Psoas muscle (tissue), 8 donors: ENCODE results near the gene ROBO1. TPM values are rescaled to one million over a fixed set of nuclear protein-coding genes. Genes with fewer than 3 reads are reported as not detected.

Source experiments
- ATAC-seq, 4 donors: fragments of 200-7000 bp; cut with Tn5 transposase; one replicate each; pipeline ENCODE4 v1.9.1; 2020; ENCODE audit warnings: moderate library complexity in 3 of 4, mild to moderate bottlenecking in 2 of 4
- DNase-seq, 2 donors: peaks; one replicate each; pipeline ENCODE4 v3.0.0-alpha.2; 2020
- H3K27ac ChIP-seq: fragments of 200-600 bp; one replicate; pipeline ENCODE4 v1.8.0; 2022
- H3K27me3 ChIP-seq, 3 donors: fragments of 200-600 bp in 1 of 3; one replicate each; pipeline versions ENCODE4 v1.6.1 to v1.8.0; 2013 to 2022; ENCODE audit warnings: low read length in 2 of 3, mild to moderate bottlenecking in 2 of 3, moderate library complexity in 1 of 3; ENCODE audit not compliant: insufficient read depth in 3 of 3
- H3K36me3 ChIP-seq, 2 donors: fragments of 200-600 bp in 1 of 2; one replicate each; pipeline versions ENCODE4 v1.6.1 to v1.8.0; 2013 to 2022; ENCODE audit warnings: low read depth in 1 of 2, mild to moderate bottlenecking in 1 of 2, moderate library complexity in 1 of 2; ENCODE audit not compliant: insufficient read depth in 1 of 2
- H3K4me1 ChIP-seq: fragments of 200-600 bp; one replicate; pipeline ENCODE4 v1.8.0; 2022
- H3K4me3 ChIP-seq: fragments of 200-600 bp; one replicate; pipeline ENCODE4 v1.8.0; 2022; ENCODE audit warnings: mild to moderate bottlenecking
- H3K9me3 ChIP-seq: fragments of 200-600 bp; one replicate; pipeline ENCODE4 v1.8.0; 2022
- WGBS, 3 donors: extraction: QIAGEN DNeasy Blood & Tissue Kit; methylation state at CpG; one replicate each; pipeline versions ENCODE4 v1.1.6 to v1.1.7; 2013; 5-methylcytosine and 5-hydroxymethylcytosine counted together
- intact Hi-C, 2 donors: fragments of 100-400 bp; cut with DNase I; formaldehyde crosslinking; loops; one replicate each; pipeline versions ENCODE4 v1.11.0 to v1.14.2; 2022
- polyA plus RNA-seq, 3 donors: library from polyadenylated mRNA; stranded (reverse); fragments of 200-250 nt; gene quantifications; one replicate each; pipeline ENCODE4 v1.2.3, GENCODE V29; 2013
- total RNA-seq, 4 donors: library from RNA; stranded (reverse); fragmentation: NEBNext Ultra II Directional in 2 of 4; extraction: Animal tissue kit (Norgen Biotek cat#: 25700) in 2 of 4; gene quantifications; one replicate each; pipeline versions ENCODE4 v1.2.1 to v1.2.4, GENCODE V29; 2021 to 2023
- TF ChIP-seq, protein P1 (sequence below): fragments of 200-600 bp; IDR thresholded peaks from one replicate; pipeline ENCODE4 v1.8.0; 2022; ENCODE audit warnings: antibody characterized with exemption
- donor health status: healthy with polysubstance abuse.
- donor health status: DM: no; HTN: no; CAD: no; lungs with moderate emphysema.
- donor health status: Bipolar disorder and iron deficiency.
- donor health status: healthy.
- donor health status: DM: yes; HTN: yes; CAD: no.
- donor health status: DM: no; HTN: no; CAD: no.
- donor health status: DM: no; HTN: no; CAD: no.
- donor health status: DM: yes; HTN: yes; CAD: no.

ROBO1 gene
- total and polyA plus RNA-seq, 7 donors, result 0.52 to 14.0 (median 4.9) TPM

DNA sequence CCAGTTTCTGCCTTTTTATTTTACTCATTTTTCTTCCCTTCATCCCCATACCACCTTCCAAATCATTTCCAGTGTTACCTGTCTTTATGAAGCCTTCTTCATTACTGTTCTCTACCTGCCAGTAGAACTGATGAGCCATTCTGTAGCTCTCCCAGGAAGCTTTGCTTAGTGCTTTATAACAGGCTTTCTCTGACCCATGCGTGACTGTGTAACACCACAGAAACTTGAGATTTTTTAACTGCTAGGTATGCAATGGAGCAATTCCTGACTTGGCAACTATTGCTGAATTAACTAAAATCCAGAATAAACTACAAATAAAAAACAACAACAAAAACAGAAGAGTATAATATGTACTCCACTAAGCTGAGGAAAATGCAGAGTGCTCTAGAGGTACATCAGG, 289.2 kb downstream of the ROBO1 start:
- H3K27me3 ChIP-seq, result no peaks in the 10 kb centered on the region
- TF ChIP-seq, protein P1, sequence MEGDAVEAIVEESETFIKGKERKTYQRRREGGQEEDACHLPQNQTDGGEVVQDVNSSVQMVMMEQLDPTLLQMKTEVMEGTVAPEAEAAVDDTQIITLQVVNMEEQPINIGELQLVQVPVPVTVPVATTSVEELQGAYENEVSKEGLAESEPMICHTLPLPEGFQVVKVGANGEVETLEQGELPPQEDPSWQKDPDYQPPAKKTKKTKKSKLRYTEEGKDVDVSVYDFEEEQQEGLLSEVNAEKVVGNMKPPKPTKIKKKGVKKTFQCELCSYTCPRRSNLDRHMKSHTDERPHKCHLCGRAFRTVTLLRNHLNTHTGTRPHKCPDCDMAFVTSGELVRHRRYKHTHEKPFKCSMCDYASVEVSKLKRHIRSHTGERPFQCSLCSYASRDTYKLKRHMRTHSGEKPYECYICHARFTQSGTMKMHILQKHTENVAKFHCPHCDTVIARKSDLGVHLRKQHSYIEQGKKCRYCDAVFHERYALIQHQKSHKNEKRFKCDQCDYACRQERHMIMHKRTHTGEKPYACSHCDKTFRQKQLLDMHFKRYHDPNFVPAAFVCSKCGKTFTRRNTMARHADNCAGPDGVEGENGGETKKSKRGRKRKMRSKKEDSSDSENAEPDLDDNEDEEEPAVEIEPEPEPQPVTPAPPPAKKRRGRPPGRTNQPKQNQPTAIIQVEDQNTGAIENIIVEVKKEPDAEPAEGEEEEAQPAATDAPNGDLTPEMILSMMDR, result no peak
- no peaks in the 10 kb centered on the region for H3K36me3 ChIP-seq
- WGBS, 3 donors, result 46 to 65% (median 49%) methylated on average over 1 of the region's 1 CpG
- DNase-seq, result no peak
- intact Hi-C loops, result no loop called here
- no peak overlapping the region for H3K4me3 ChIP-seq
- no peaks in the 10 kb centered on the region for H3K4me1 ChIP-seq
- H3K27ac ChIP-seq, result no peak overlapping the region
- H3K9me3 ChIP-seq, result no peaks in the 10 kb centered on the region
- ATAC-seq, result no peak

DNA sequence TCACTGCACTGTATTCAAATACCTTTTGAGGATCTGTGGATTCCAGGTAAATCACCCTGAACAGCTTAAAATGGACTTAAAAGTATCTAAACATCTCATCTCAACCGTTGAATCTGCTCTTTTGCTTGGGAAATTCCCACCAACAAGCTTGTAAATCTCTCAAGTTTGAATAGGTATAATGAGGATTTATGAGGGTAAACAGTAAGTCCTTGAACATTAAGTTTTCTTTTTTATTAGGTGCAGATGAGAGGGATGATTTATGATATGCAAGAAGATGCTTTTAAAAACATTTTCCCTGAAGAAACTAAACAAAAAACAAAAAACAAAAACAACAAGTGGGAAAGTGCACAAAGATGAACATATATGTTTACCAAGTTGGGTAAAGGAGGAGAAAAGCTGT, 290.6 kb downstream of the ROBO1 start:
- Histone ChIP-seq H3K9me3 (no peaks in the 10 kb centered on the region), H3K4me1 (no peaks in the 10 kb centered on the region), H3K4me3 (no peak overlapping the region), H3K36me3 (no peaks in the 10 kb centered on the region), H3K27me3 (no peaks in the 10 kb centered on the region), H3K27ac (no peak overlapping the region)
- TF ChIP-seq, protein P1, result no peak
- DNase-seq (no peak), ATAC-seq (no peak)
- WGBS, 3 donors, result 14 to 21% (median 19%) methylated on average over 1 of the region's 1 CpG
- intact Hi-C loops, result no loop called here

DNA sequence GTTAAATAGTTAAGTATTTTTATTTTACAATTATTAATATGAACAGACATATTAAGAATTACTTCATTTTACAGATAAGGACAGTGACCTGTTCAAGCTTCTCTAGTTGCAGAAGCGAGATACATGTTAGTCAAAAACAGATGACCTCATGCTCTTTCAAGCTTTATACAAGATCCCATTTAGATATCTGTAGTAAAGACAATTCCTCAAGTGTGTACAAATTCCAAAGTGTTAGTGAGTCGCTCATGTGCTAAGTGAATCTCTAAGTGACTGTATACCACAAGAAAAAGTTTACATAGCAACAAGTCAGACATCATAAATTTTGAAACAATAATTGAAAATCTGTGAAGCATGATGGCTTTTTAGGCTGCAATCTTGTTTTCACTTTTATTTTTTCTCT, 293.8 kb downstream of the ROBO1 start:
- intact Hi-C loops, result loop anchor here in 1 of 2 donors (2.0 kb wide), 1 partner anchor 17 kb away; no protein-coding TSS in a partner anchor
- H3K4me1 ChIP-seq, result no peaks in the 10 kb centered on the region
- H3K27me3 ChIP-seq, result no peaks in the 10 kb centered on the region
- no peaks in the 10 kb centered on the region for H3K9me3 ChIP-seq
- DNase-seq (no peak), ATAC-seq (no peak)
- 74 to 90% (median 79%) methylated on average over 2 of the region's 2 CpGs for WGBS, 3 donors
- TF ChIP-seq, protein P1, result no peak
- no peaks in the 10 kb centered on the region for H3K36me3 ChIP-seq
- no peak overlapping the region for H3K4me3 ChIP-seq
- no peak overlapping the region for H3K27ac ChIP-seq

DNA sequence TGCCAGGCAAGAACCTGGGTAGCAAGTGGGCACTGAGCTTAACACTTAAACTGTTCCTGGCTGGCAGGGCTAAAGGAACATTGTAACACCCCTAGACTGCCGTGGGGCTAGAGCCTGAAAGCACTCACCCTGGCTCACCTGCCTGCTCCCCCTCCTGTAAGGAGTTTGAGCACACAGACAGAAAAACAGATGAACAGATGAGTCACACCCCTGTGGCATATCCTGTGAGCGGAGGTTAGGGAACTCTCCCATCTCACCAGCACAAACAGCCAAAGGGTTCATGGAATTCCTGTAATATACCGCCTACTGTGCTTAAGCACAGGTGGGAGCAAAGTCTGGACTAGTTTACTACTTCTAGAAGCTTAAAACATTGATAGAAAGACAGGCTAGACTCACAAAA, 300.1 kb downstream of the ROBO1 start:
- no peaks in the 10 kb centered on the region for H3K27me3 ChIP-seq
- H3K9me3 ChIP-seq, result no peaks in the 10 kb centered on the region
- TF ChIP-seq, protein P1, result no peak
- intact Hi-C loops, result no loop called here
- 73 to 88% (median 79%) methylated on average over 3 of the region's 3 CpGs for WGBS, 3 donors
- no peak for ATAC-seq
- H3K4me3 ChIP-seq, result no peak overlapping the region
- H3K4me1 ChIP-seq, result no peaks in the 10 kb centered on the region
- DNase-seq, result no peak
- no peaks in the 10 kb centered on the region for H3K36me3 ChIP-seq
- no peak overlapping the region for H3K27ac ChIP-seq

DNA sequence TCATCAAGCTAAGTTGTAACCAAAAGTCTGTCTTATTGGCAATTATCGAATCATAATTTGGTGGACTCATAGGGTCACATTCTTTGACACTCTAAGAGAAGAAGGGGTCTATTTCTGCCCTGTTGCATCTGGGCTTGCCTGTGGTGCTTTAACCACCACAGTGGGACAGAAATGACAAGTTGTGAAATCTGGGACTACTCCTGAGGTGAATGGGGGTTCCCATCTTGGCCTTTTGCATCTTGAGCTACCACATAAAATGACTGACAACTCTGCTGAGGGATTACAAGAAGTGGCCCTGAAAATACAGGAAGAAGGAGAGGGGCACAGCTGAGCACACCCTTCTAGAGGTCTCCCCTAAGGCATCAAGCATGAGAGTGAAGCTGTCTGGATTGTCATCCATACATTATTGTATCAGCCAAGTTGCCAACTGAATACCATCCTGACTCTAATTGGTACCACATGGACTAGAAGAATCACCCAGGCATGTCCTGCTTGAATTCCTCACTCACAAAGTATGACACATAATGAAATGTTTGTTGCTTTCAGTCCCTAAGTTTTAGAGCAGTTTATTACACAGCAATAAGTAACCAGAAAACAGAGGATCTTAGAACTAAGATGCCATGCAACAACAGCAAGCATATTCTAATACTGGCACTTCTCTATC, 306.5 kb downstream of the ROBO1 start:
- intact Hi-C loops, result no loop called here
- ATAC-seq (no peak), DNase-seq (no peak)
- H3K27ac ChIP-seq, result no peak overlapping the region
- WGBS, 3 donors, result 95 to 97% (median 95%) methylated on average over 1 of the region's 1 CpG
- H3K4me3 ChIP-seq, result no peak overlapping the region
- TF ChIP-seq, protein P1, result no peak
- H3K9me3 ChIP-seq, result no peaks in the 10 kb centered on the region
- H3K4me1 ChIP-seq, result no peaks in the 10 kb centered on the region
- H3K27me3 ChIP-seq, result no peaks in the 10 kb centered on the region
- no peaks in the 10 kb centered on the region for H3K36me3 ChIP-seq
